Transverse colon (tissue), 3 donors: Measurements from ENCODE around the gene CADPS.

ENCODE experiments used
- POLR2A ChIP-seq: fragments of 450-650 bp; IDR thresholded peaks from one replicate; pipeline ENCODE4 v1.6.1; 2016; ENCODE audit warnings: antibody characterized with exemption, mild to moderate bottlenecking, moderate library complexity
- TF ChIP-seq, protein P1 (sequence below), 5 experiments: fragments of 200-600 bp in 3 of 5; fragments of 450-650 bp in 2 of 5; sonication (generic) in 3 of 5; IDR thresholded peaks; 1 replicate in 2 of 5; 2 replicates in 3 of 5; pipeline ENCODE4 v1.5.1; 2016 to 2017; ENCODE audit warnings: antibody characterized with exemption in 5 of 5, inconsistent platforms in 3 of 5, mild to moderate bottlenecking in 2 of 5, moderate library complexity in 1 of 5

DNA sequence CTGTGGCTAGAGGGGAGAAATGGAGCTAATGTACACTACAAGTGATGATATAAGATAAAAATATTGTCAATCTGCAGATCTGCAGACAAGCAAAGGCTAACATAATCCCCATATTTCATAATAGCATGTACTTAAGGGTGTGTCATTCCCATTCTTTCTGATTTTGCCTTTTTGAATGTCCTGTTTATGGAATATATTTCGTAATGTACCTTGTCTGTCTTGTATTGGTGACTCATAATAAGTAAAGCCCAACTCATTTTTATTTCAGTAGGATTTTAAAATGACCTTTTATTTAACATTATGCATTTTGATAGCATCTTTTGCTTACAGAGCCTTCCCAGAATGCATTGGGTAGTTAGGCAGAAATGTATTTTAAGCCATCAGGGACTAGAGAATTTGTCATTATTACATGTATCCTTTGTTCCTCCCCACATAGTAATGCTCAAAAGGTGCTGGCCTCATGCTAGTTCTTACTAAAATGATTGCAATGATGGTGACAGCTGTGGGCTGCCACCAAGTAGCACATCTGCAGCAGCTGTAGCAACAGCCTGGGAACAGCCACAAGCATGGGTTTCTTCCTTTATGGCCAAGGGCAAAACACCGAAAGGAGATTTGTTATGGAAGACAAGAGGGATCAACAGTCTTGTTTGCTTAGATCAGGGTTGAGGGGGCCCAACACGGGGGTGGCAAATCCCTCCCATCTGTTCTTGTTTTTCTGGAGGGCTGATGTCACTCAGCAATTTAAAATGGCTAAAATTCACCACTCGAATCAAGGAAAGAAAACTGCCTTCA, 188.5 kb downstream of the CADPS start:
- TF ChIP-seq, protein P1, sequence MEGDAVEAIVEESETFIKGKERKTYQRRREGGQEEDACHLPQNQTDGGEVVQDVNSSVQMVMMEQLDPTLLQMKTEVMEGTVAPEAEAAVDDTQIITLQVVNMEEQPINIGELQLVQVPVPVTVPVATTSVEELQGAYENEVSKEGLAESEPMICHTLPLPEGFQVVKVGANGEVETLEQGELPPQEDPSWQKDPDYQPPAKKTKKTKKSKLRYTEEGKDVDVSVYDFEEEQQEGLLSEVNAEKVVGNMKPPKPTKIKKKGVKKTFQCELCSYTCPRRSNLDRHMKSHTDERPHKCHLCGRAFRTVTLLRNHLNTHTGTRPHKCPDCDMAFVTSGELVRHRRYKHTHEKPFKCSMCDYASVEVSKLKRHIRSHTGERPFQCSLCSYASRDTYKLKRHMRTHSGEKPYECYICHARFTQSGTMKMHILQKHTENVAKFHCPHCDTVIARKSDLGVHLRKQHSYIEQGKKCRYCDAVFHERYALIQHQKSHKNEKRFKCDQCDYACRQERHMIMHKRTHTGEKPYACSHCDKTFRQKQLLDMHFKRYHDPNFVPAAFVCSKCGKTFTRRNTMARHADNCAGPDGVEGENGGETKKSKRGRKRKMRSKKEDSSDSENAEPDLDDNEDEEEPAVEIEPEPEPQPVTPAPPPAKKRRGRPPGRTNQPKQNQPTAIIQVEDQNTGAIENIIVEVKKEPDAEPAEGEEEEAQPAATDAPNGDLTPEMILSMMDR (IDR thresholded peaks at IDR 0.05), result no peak
- TF ChIP-seq POLR2A, result no peak
